GM12875 (cell line): ENCODE measurements around the gene DVL1.

Experiments
- H3K4me3 ChIP-seq: one replicate; pipeline ENCODE4 v1.5.1; 2011; ENCODE audit warnings: low read depth, low read length, control low read depth
- CTCF ChIP-seq: IDR thresholded peaks from 2 replicates; pipeline ENCODE4 v1.5.1; 2011; ENCODE audit warnings: low read depth, mild to moderate bottlenecking, control low read depth, inconsistent platforms, low read length, moderate library complexity, borderline replicate concordance; ENCODE audit not compliant: insufficient read depth

Gene DVL1

GRCh38 chr1:1365875-1366698 is 16.9 kb upstream of the DVL1 start:
- H3K4me3 ChIP-seq: no peak overlapping the region
- no peak for TF ChIP-seq CTCF

- H3K4me3 ChIP-seq: no peak overlapping the region
Observed at GRCh38 chr1:1364266-1364665, 15.0 kb upstream of the DVL1 start.

GRCh38 chr1:1361982-1362423 is 12.8 kb upstream of the DVL1 start:
- no peak overlapping the region for H3K4me3 ChIP-seq

More at GRCh38 chr1:1364266-1364665, 15.0 kb upstream of the DVL1 start:
- TF ChIP-seq CTCF: no peak

GRCh38 chr1:1361233-1361981 is 12.2 kb upstream of the DVL1 start:
- no peak overlapping the region for H3K4me3 ChIP-seq
- TF ChIP-seq CTCF: no peak

More at GRCh38 chr1:1361982-1362423, 12.8 kb upstream of the DVL1 start:
- no peak for TF ChIP-seq CTCF

GRCh38 chr1:1360506-1361169 is 11.4 kb upstream of the DVL1 start:
- H3K4me3 ChIP-seq: no peak overlapping the region

More at GRCh38 chr1:1360506-1361169, 11.4 kb upstream of the DVL1 start:
- no peak for TF ChIP-seq CTCF
